ENCODE measurements around the gene GUCD1.
A peak's percentile ranks its signal among the peaks of the same experiment; 100 is the strongest.

- TF ChIP-seq ARNT2 (CRISPR knock-in tag; IDR thresholded peaks at IDR 0.05; ENCODE audit: low read depth) (no peak), TCF7L2 (IDR thresholded peaks at IDR 0.05; ENCODE audit: low read depth, low read length) (no peak), MXI1 (IDR thresholded peaks at IDR 0.05; ENCODE audit: borderline replicate concordance, low read depth, low read length) (peak; percentile 8; the same call in 1 of the 3 replicates), EP300 (IDR thresholded peaks at IDR 0.05; ENCODE audit: low read depth in 2 of 2, low read length in 2 of 2) (peak in 1 of 2 experiments; percentile 65; a peak in 1 of 4 replicates), EP300 (CRISPR knock-in tag; IDR thresholded peaks at IDR 0.05; ENCODE audit: borderline replicate concordance) (no peak), NFIC (IDR thresholded peaks at IDR 0.05; ENCODE audit: low read length) (no peak), IRF2 (CRISPR knock-in tag; IDR thresholded peaks at IDR 0.05) (no peak), CTCF (CRISPR knock-in tag; IDR thresholded peaks at IDR 0.05) (no peak), ZNF18 (CRISPR knock-in tag; IDR thresholded peaks at IDR 0.05; ENCODE audit: insufficient replicate concordance) (no peak), HHEX (CRISPR knock-in tag; IDR thresholded peaks at IDR 0.05) (peak; percentile 65; the same call in 1 of the 2 replicates), BRCA1 (CRISPR knock-in tag; IDR thresholded peaks at IDR 0.05) (no peak), ZNF530 (CRISPR knock-in tag; IDR thresholded peaks at IDR 0.05; ENCODE audit: low read depth) (no peak)
Observed at GRCh38 chr22:24506802-24507438, 48.0 kb downstream of the GUCD1 start.
